GM12878 (cell line): Measurements from ENCODE around the gene RNF223. TPM values are rescaled to one million over a fixed set of nuclear protein-coding genes. Genes with fewer than 3 reads are reported as not detected.

Source experiments
- ATAC-seq: fragments of 200-7000 bp; cut with Tn5 transposase; 3 replicates; pipeline ENCODE4 v1.9.1; 2020; ENCODE audit warnings: mild to moderate bottlenecking, moderate library complexity
- BruUV-seq: library from RNA; stranded (reverse); fragments of 400-500 nt; replicated peaks from 2 replicates; lab custom pipeline; 2021; lab: Mats Ljungman, UMichigan
- CTCF ChIA-PET: fragments of 300-600 bp; sonication (Branson Sonifier 250); formaldehyde crosslinking; extraction: SDS; loops from one replicate; lab custom pipeline; 2021; ENCODE audit warnings: inconsistent platforms; lab: Yijun Ruan, JAX
- POLR2A ChIA-PET: fragments of 350-600 bp; formaldehyde crosslinking; extraction: SDS; loops from one replicate; lab custom pipeline; 2021; ENCODE audit warnings: inconsistent platforms; lab: Charles Lee
- RAD21 ChIA-PET: fragments of 300-600 bp; sonication (Branson Sonifier 250); formaldehyde crosslinking; loops from one replicate; lab custom pipeline; 2023; ENCODE audit warnings: antibody characterized with exemption; ENCODE audit not compliant: unreplicated experiment; lab: Charles Lee
- SMC1A ChIA-PET: fragments of 300-600 bp; sonication (Branson Sonifier 250); formaldehyde crosslinking; loops from one replicate; lab custom pipeline; 2023; ENCODE audit not compliant: unreplicated experiment, uncharacterized antibody; lab: Charles Lee
- DNase-seq: peaks from one replicate; pipeline ENCODE4 v3.0.0-alpha.2; 2011; ENCODE audit warnings: low read depth, low spot score
- FAIRE-seq: peaks from 3 replicates; lab custom pipeline; 2011; peaks lifted over from hg19 to GRCh38; lab: Jason Lieb, UNC
- H2AFZ ChIP-seq: 2 replicates; pipeline ENCODE4 v1.6.0; 2011; ENCODE audit warnings: low read depth, low read length, control low read depth; ENCODE audit not compliant: control insufficient read depth
- H3K27ac ChIP-seq: 2 replicates; pipeline ENCODE4 v1.5.1; 2011; ENCODE audit warnings: control low read depth; ENCODE audit not compliant: control insufficient read depth, insufficient read depth
- H3K27me3 ChIP-seq, 2 experiments: replicated peaks in 1 of 2; 2 replicates each; pipeline versions ENCODE4 v1.6.0 to v1.6.1; 2011; ENCODE audit warnings: low read length in 1 of 2; ENCODE audit not compliant: control insufficient read depth in 2 of 2, insufficient read depth in 2 of 2
- H3K36me3 ChIP-seq, 2 experiments: 2 replicates each; pipeline ENCODE4 v1.5.1; 2011; ENCODE audit warnings: low read length in 1 of 2; ENCODE audit not compliant: control insufficient read depth in 2 of 2, insufficient read depth in 2 of 2
- H3K4me1 ChIP-seq: 2 replicates; pipeline ENCODE4 v1.6.1; 2011; ENCODE audit warnings: mild to moderate bottlenecking, low read length, moderate library complexity, mixed read lengths; ENCODE audit not compliant: control insufficient read depth, insufficient read depth
- H3K4me2 ChIP-seq: 2 replicates; pipeline ENCODE4 v1.6.0; 2011; ENCODE audit warnings: control low read depth; ENCODE audit not compliant: control insufficient read depth, insufficient read depth
- H3K4me3 ChIP-seq: fragments of 200-600 bp; sonication (generic); 2 replicates; pipeline ENCODE4 v1.5.1; 2016
- H3K79me2 ChIP-seq: 2 replicates; pipeline ENCODE4 v1.6.0; 2011; ENCODE audit warnings: low read length; ENCODE audit not compliant: control insufficient read depth, insufficient read depth
- H3K9ac ChIP-seq: 2 replicates; pipeline ENCODE4 v1.8.0; 2011; ENCODE audit warnings: low read length, control low read depth, mixed read lengths; ENCODE audit not compliant: control insufficient read depth, insufficient read depth
- H3K9me3 ChIP-seq: replicated peaks from 3 replicates; pipeline ENCODE4 v1.5.1; 2011; ENCODE audit warnings: mild to moderate bottlenecking, low read length; ENCODE audit not compliant: control insufficient read depth, insufficient read depth
- H4K20me1 ChIP-seq: 2 replicates; pipeline ENCODE4 v1.6.0; 2011; ENCODE audit not compliant: control insufficient read depth, insufficient read depth
- ASH2L ChIP-seq: fragments of 300-600, 200-600 bp; sonication (generic); IDR thresholded peaks from 2 replicates; pipeline ENCODE4 v1.6.1; 2017; ENCODE audit warnings: low read depth, mild to moderate bottlenecking, borderline replicate concordance
- BCL3 ChIP-seq: IDR thresholded peaks from 2 replicates; pipeline ENCODE4 v1.6.1; 2011; ENCODE audit warnings: borderline replicate concordance, low read depth, mild to moderate bottlenecking, moderate library complexity, low read length; ENCODE audit not compliant: insufficient read depth, poor library complexity, severe bottlenecking
- CREM ChIP-seq: IDR thresholded peaks from 2 replicates; pipeline ENCODE4 v1.6.1; 2014; ENCODE audit warnings: antibody characterized with exemption, low read depth
- NFYA ChIP-seq: IDR thresholded peaks from 2 replicates; pipeline ENCODE4 v1.6.1; 2011; ENCODE audit warnings: low read depth, mild to moderate bottlenecking, low read length, improper control_type of control experiment, borderline replicate concordance
- NRF1 ChIP-seq: conservative IDR thresholded peaks from 2 replicates; pipeline ENCODE4 v1.6.1; 2011; ENCODE audit warnings: mild to moderate bottlenecking, low read depth, low read length, improper control_type of control experiment
- PAX8 ChIP-seq: fragments of 450-650 bp; IDR thresholded peaks from 2 replicates; pipeline ENCODE4 v1.6.1; 2017; ENCODE audit warnings: mild to moderate bottlenecking, moderate library complexity
- RB1 ChIP-seq: fragments of 450-650 bp; formaldehyde crosslinking; IDR thresholded peaks from 2 replicates; pipeline ENCODE4 v1.6.1; 2017; ENCODE audit warnings: mild to moderate bottlenecking, borderline replicate concordance
- RBBP5 ChIP-seq: fragments of 200-600 bp; sonication (generic); conservative IDR thresholded peaks from 2 replicates; pipeline ENCODE4 v1.6.1; 2016
- SIX5 ChIP-seq: IDR thresholded peaks from 2 replicates; pipeline ENCODE4 v1.6.1; 2011; ENCODE audit warnings: mild to moderate bottlenecking, low read depth, low read length, moderate library complexity; ENCODE audit not compliant: severe bottlenecking
- SMAD1 ChIP-seq: fragments of 450-650 bp; IDR thresholded peaks from 2 replicates; pipeline ENCODE4 v1.6.1; 2018; ENCODE audit warnings: mild to moderate bottlenecking, low read depth; ENCODE audit not compliant: partially characterized antibody
- SP1 ChIP-seq: IDR thresholded peaks from one replicate; pipeline ENCODE4 v1.6.1; 2011; ENCODE audit warnings: low read depth, low read length
- SUZ12 ChIP-seq: fragments of 200-600 bp; sonication (generic); IDR thresholded peaks from one replicate; pipeline ENCODE4 v1.6.1; 2018; ENCODE audit warnings: antibody characterized with exemption, mild to moderate bottlenecking; ENCODE audit not compliant: unreplicated experiment
- ZNF384 ChIP-seq: IDR thresholded peaks from 2 replicates; pipeline ENCODE4 v1.6.1; 2012; ENCODE audit warnings: low read depth, mild to moderate bottlenecking, low read length, improper control_type of control experiment, borderline replicate concordance
- WGBS: methylation state at CpG from one replicate; pipeline ENCODE4 v1.1.6; 2016; ENCODE audit warnings: low lambda C conversion rate; ENCODE audit not compliant: insufficient replicate concordance, insufficient coverage; ENCODE audit errors: missing lambda C conversion rate; 5-methylcytosine and 5-hydroxymethylcytosine counted together
- in situ Hi-C: fragments of 300-500 bp; cut with MboI; formaldehyde crosslinking; loops from 9 replicates; pipeline ENCODE4 v1.14.3; 2018; ENCODE audit warnings: mixed read lengths
- intact Hi-C: fragments of 100-400 bp; cut with micrococcal nuclease; formaldehyde crosslinking; loops from one replicate; pipeline ENCODE4 v1.14.2; 2022; ENCODE audit not compliant: unreplicated experiment
- polyA plus RNA-seq, 11 experiments: library from polyadenylated mRNA; depleted of rRNA in 4 of 11; unstranded in 6 of 11; stranded (reverse) in 5 of 11; fragments of >200 nt; fragmentation: Nextera tagmentation in 4 of 11; fragmentation: Illumina TruSeq in 1 of 11; extraction: Ambion mirVana in 4 of 11; extraction: Trizol in 1 of 11; gene quantifications; 1 replicate in 1 of 11; 2 replicates in 10 of 11; pipeline versions ENCODE4 v1.2.1 to v1.2.3, GENCODE V29; 2011 to 2016; ENCODE audit warnings: inconsistent platforms in 2 of 11, missing spikeins in 2 of 11, low read depth in 1 of 11
- total RNA-seq, 4 experiments: library from RNA; depleted of rRNA in 3 of 4; stranded (reverse); fragments of >200 nt in 3 of 4; fragmentation: Illumina TruSeq in 1 of 4; extraction: Trizol in 1 of 4; gene quantifications; 2 replicates each; pipeline versions ENCODE4 v1.2.1 to v1.2.3, GENCODE V29; 2013 to 2021
- TF ChIP-seq, protein P1 (sequence below): fragments of 450-650 bp; IDR thresholded peaks from 2 replicates; pipeline ENCODE4 v1.6.1; 2014; ENCODE audit warnings: mild to moderate bottlenecking
- TF ChIP-seq, protein P2 (sequence below): fragments of 450-650 bp; IDR thresholded peaks from 2 replicates; pipeline ENCODE4 v1.6.1; 2017; ENCODE audit warnings: mild to moderate bottlenecking, moderate library complexity

RNF223 gene
- total and polyA plus RNA-seq, 10 of the 15 experiments (the other 5 are each of a cell fraction or from before 2014, with no cell fraction given): 0.06 TPM; not detected in 9

- TF ChIP-seq, protein P1, sequence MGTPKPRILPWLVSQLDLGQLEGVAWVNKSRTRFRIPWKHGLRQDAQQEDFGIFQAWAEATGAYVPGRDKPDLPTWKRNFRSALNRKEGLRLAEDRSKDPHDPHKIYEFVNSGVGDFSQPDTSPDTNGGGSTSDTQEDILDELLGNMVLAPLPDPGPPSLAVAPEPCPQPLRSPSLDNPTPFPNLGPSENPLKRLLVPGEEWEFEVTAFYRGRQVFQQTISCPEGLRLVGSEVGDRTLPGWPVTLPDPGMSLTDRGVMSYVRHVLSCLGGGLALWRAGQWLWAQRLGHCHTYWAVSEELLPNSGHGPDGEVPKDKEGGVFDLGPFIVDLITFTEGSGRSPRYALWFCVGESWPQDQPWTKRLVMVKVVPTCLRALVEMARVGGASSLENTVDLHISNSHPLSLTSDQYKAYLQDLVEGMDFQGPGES: no peak
- TF ChIP-seq, all 136 proteins: peak for 0
Measured at GRCh38 chr1:1119272-1119890, 45.3 kb upstream of the RNF223 start (continued).

- Histone ChIP-seq H3K4me1 (peaks cover 4% of the 10 kb centered on the region; the same call in 1 of the 2 replicates), H3K27ac (no peak overlapping the region), H3K9me3 (peaks cover 1% of the 10 kb centered on the region; the same call in 1 of the 3 replicates), H3K4me3 (no peak overlapping the region), H3K9ac (no peak overlapping the region), H3K79me2 (peaks cover 7% of the 10 kb centered on the region), H3K27me3 (peaks cover 2 to 6% of the 10 kb centered on the region in 2 experiments; a peak in 3 of 4 replicates), H4K20me1 (no peaks in the 10 kb centered on the region), H3K4me2 (no peak overlapping the region), H2AFZ (no peak overlapping the region), H3K36me3 (no peaks in the 10 kb centered on the region)
- POLR2A ChIA-PET: no interaction called here
- intact Hi-C loops: loop anchor here (5.0 kb wide), 1 partner anchor 188 kb away; the partner anchor contains the start of genes ACAP3 and PUSL1
- no TSS peak for BruUV-seq
- CTCF ChIA-PET: interaction anchor here (1.0 to 1.1 kb wide), 2 partner anchors 80 to 186 kb away, joined by 3 read pairs; no protein-coding TSS in a partner anchor
- ATAC-seq (no peak), FAIRE-seq (no peak), DNase-seq (no peak)
- RAD21 ChIA-PET: interaction anchor here (0.8 to 5.6 kb wide), 3 partner anchors 133 to 387 kb away, joined by 3 to 92 read pairs (median 4); no protein-coding TSS in a partner anchor
- SMC1A ChIA-PET: interaction anchor here (1.0 kb wide), 1 partner anchor 132 kb away, joined by 4 read pairs; no protein-coding TSS in a partner anchor
- WGBS: 55% methylated on average over 11 of the region's 11 CpGs
- in situ Hi-C loops: loop anchor here (5.0 kb wide), 1 partner anchor 133 kb away; no protein-coding TSS in a partner anchor
- no peak for TF ChIP-seq CREM
- TF ChIP-seq RB1: no peak
- TF ChIP-seq BCL3: no peak
- no peak for TF ChIP-seq SMAD1
- no peak for TF ChIP-seq NFYA
- no peak for TF ChIP-seq SP1
- TF ChIP-seq ZNF384: no peak
- no peak for TF ChIP-seq RBBP5
- TF ChIP-seq, protein P2, sequence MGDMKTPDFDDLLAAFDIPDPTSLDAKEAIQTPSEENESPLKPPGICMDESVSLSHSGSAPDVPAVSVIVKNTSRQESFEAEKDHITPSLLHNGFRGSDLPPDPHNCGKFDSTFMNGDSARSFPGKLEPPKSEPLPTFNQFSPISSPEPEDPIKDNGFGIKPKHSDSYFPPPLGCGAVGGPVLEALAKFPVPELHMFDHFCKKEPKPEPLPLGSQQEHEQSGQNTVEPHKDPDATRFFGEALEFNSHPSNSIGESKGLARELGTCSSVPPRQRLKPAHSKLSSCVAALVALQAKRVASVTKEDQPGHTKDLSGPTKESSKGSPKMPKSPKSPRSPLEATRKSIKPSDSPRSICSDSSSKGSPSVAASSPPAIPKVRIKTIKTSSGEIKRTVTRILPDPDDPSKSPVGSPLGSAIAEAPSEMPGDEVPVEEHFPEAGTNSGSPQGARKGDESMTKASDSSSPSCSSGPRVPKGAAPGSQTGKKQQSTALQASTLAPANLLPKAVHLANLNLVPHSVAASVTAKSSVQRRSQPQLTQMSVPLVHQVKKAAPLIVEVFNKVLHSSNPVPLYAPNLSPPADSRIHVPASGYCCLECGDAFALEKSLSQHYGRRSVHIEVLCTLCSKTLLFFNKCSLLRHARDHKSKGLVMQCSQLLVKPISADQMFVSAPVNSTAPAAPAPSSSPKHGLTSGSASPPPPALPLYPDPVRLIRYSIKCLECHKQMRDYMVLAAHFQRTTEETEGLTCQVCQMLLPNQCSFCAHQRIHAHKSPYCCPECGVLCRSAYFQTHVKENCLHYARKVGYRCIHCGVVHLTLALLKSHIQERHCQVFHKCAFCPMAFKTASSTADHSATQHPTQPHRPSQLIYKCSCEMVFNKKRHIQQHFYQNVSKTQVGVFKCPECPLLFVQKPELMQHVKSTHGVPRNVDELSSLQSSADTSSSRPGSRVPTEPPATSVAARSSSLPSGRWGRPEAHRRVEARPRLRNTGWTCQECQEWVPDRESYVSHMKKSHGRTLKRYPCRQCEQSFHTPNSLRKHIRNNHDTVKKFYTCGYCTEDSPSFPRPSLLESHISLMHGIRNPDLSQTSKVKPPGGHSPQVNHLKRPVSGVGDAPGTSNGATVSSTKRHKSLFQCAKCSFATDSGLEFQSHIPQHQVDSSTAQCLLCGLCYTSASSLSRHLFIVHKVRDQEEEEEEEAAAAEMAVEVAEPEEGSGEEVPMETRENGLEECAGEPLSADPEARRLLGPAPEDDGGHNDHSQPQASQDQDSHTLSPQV: no peak
- no peak for TF ChIP-seq SIX5
- TF ChIP-seq PAX8: no peak
- TF ChIP-seq ASH2L: no peak
- TF ChIP-seq NRF1: no peak
- TF ChIP-seq SUZ12: no peak
Measured at GRCh38 chr1:1118876-1119220, 44.7 kb upstream of the RNF223 start.
